ENCODE data around the gene GPD1L.

GPD1L gene

DNA sequence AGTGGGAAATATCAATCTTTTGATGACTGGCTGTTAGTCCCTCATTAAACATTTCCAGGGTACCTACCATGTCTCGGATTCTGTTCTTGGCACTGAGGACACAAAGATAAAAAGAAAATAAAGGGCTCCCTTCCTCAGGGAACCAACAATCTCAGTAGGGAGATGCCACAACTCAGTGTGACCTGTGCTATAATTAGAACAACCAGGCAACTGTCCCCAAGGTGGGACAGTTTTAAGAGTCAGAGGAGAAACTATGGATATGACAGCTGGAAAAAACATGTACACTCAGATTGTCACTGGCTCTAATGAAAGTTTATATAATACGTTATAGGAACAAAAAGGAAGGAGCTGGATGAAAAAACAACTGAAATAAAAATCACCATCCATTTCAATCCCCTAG lies 108.8 kb downstream of the GPD1L start:
- no peak overlapping the region for H3K4ac ChIP-seq (ENCODE audit: low read depth in 1 of 2, low read length in 2 of 2)
- WGBS, result no CpG with 5 or more reads among the region's 2 CpGs
- no peak overlapping the region for H3K9ac ChIP-seq (ENCODE audit: low read length)
- H2AK5ac ChIP-seq (ENCODE audit: low read length, severe bottlenecking), result no peak overlapping the region
- H3K36me3 ChIP-seq (ENCODE audit: control insufficient read depth in 1 of 2, insufficient read depth in 2 of 2, low read depth in 1 of 2, low read length in 2 of 2), result no peaks in the 10 kb centered on the region
- no peak overlapping the region for H3K18ac ChIP-seq (ENCODE audit: low read depth in 1 of 2, low read length in 2 of 2)
- no peak for DNase-seq
- H3K27me3 ChIP-seq (ENCODE audit: control insufficient read depth in 1 of 2, insufficient read depth in 1 of 2, low read length in 2 of 2), result no peaks in the 10 kb centered on the region
- H3K4me3 ChIP-seq (ENCODE audit: insufficient read depth in 1 of 2, low read depth in 1 of 2, low read length in 2 of 2), result no peak overlapping the region
- no peak overlapping the region for H3K27ac ChIP-seq (ENCODE audit: low read length, poor library complexity, severe bottlenecking)
- peaks cover 9% of the 10 kb centered on the region for H3K9me3 ChIP-seq (ENCODE audit: control insufficient read depth, low read length)
- no peaks in the 10 kb centered on the region for H3K79me1 ChIP-seq (replicated peaks; ENCODE audit: low read length, poor library complexity, severe bottlenecking)
- no peak overlapping the region for H4K8ac ChIP-seq (ENCODE audit: low read length)
- no peak overlapping the region for H3K23ac ChIP-seq (ENCODE audit: low read length in 2 of 2)
- H2BK15ac ChIP-seq (ENCODE audit: low read depth, poor library complexity, severe bottlenecking), result no peak overlapping the region
- H2BK120ac ChIP-seq (ENCODE audit: low read depth, low read length), result no peak overlapping the region
- no peak overlapping the region for H3K14ac ChIP-seq (ENCODE audit: low read length in 2 of 2)
- no peak overlapping the region for H4K91ac ChIP-seq (ENCODE audit: low read length)
- no peak overlapping the region for H2BK12ac ChIP-seq (ENCODE audit: low read length in 2 of 2)
- H3K4me1 ChIP-seq (ENCODE audit: control insufficient read depth, insufficient read depth, low read depth, low read length), result no peaks in the 10 kb centered on the region
- no peak overlapping the region for H2AFZ ChIP-seq (ENCODE audit: low read depth, low read length)
- no peak overlapping the region for H2BK5ac ChIP-seq (ENCODE audit: low read depth, low read length, poor library complexity, severe bottlenecking)
- no peak overlapping the region for H3K4me2 ChIP-seq (ENCODE audit: low read length, poor library complexity, severe bottlenecking)

DNA sequence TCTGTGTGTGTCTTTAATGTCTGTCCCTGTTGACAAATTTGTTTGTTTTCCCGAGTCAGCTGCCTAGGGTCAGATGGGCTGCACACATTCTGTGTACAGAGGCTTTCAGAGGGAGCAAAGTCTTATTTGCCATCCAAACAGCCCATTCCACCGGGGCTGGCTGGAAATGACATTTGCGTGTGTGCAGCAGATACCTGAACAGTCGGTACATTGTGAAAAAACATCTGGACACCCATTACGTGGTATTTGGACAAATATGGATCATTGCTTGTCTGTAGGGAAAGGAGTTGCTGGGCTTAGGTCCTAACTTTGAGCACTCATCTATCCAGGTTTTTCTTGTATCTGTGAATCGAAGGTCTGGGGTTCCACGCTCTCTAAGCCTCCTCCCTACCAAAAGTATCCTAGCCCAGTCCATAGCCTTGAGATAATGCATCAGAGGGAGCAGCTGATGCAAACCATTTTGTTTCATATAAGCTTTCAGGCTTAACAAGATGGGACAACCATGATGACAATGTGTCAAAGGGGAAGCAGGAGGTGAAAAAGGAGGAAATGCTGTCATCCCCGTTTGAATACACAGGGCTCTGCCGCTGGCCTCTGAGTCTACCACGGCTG lies 109.9 kb downstream of the GPD1L start:
- Histone ChIP-seq H4K8ac (ENCODE audit: low read length) (no peak overlapping the region), H3K4me3 (ENCODE audit: insufficient read depth in 1 of 2, low read depth in 1 of 2, low read length in 2 of 2) (no peak overlapping the region), H3K36me3 (ENCODE audit: control insufficient read depth in 1 of 2, insufficient read depth in 2 of 2, low read depth in 1 of 2, low read length in 2 of 2) (no peaks in the 10 kb centered on the region), H3K23ac (ENCODE audit: low read length in 2 of 2) (no peak overlapping the region), H3K18ac (ENCODE audit: low read depth in 1 of 2, low read length in 2 of 2) (no peak overlapping the region), H2BK120ac (ENCODE audit: low read depth, low read length) (no peak overlapping the region), H2BK15ac (ENCODE audit: low read depth, poor library complexity, severe bottlenecking) (no peak overlapping the region), H4K91ac (ENCODE audit: low read length) (no peak overlapping the region), H3K9ac (ENCODE audit: low read length) (no peak overlapping the region), H2BK5ac (ENCODE audit: low read depth, low read length, poor library complexity, severe bottlenecking) (no peak overlapping the region), H3K4ac (ENCODE audit: low read depth in 1 of 2, low read length in 2 of 2) (no peak overlapping the region), H3K9me3 (ENCODE audit: control insufficient read depth, low read length) (peaks cover 9% of the 10 kb centered on the region), H3K79me1 (replicated peaks; ENCODE audit: low read length, poor library complexity, severe bottlenecking) (no peaks in the 10 kb centered on the region), H3K4me2 (ENCODE audit: low read length, poor library complexity, severe bottlenecking) (no peak overlapping the region), H2BK12ac (ENCODE audit: low read length in 2 of 2) (no peak overlapping the region), H3K14ac (ENCODE audit: low read length in 2 of 2) (no peak overlapping the region), H3K4me1 (ENCODE audit: control insufficient read depth, insufficient read depth, low read depth, low read length) (no peaks in the 10 kb centered on the region), H3K27ac (ENCODE audit: low read length, poor library complexity, severe bottlenecking) (no peak overlapping the region), H3K27me3 (ENCODE audit: control insufficient read depth in 1 of 2, insufficient read depth in 1 of 2, low read length in 2 of 2) (no peaks in the 10 kb centered on the region), H2AFZ (ENCODE audit: low read depth, low read length) (no peak overlapping the region), H2AK5ac (ENCODE audit: low read length, severe bottlenecking) (no peak overlapping the region)
- 66% methylated on average over 8 of the region's 10 CpGs for WGBS
- no peak for DNase-seq

DNA sequence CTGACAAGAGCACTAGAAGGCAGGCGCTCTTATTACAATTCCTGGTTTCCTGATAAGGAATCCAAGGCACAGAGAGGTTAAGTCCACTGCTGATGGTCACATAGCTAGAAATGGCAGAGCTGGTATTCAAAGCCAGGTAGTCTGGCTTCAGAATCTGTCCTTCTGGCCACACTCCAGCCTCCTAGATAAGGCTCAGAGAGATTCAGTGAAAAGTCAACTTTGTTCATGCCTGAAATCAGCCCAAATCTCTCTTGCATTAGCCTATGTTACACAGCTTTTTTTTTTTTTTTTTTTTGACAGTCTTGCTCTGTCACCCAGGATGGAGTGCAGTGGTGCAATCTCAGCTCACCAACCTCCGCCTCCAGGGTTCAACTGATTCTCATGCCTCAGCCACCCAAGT lies 110.9 kb downstream of the GPD1L start:
- Histone ChIP-seq H4K91ac (ENCODE audit: low read length) (no peak overlapping the region), H2BK5ac (ENCODE audit: low read depth, low read length, poor library complexity, severe bottlenecking) (no peak overlapping the region), H2AFZ (ENCODE audit: low read depth, low read length) (no peak overlapping the region), H2BK120ac (ENCODE audit: low read depth, low read length) (no peak overlapping the region), H3K79me1 (replicated peaks; ENCODE audit: low read length, poor library complexity, severe bottlenecking) (no peaks in the 10 kb centered on the region), H3K36me3 (ENCODE audit: control insufficient read depth in 1 of 2, insufficient read depth in 2 of 2, low read depth in 1 of 2, low read length in 2 of 2) (no peaks in the 10 kb centered on the region), H3K9ac (ENCODE audit: low read length) (no peak overlapping the region), H3K4ac (ENCODE audit: low read depth in 1 of 2, low read length in 2 of 2) (no peak overlapping the region), H2BK15ac (ENCODE audit: low read depth, poor library complexity, severe bottlenecking) (no peak overlapping the region), H4K8ac (ENCODE audit: low read length) (no peak overlapping the region), H3K4me1 (ENCODE audit: control insufficient read depth, insufficient read depth, low read depth, low read length) (no peaks in the 10 kb centered on the region), H3K23ac (ENCODE audit: low read length in 2 of 2) (no peak overlapping the region), H2BK12ac (ENCODE audit: low read length in 2 of 2) (no peak overlapping the region), H3K27ac (ENCODE audit: low read length, poor library complexity, severe bottlenecking) (no peak overlapping the region), H3K4me2 (ENCODE audit: low read length, poor library complexity, severe bottlenecking) (no peak overlapping the region), H3K14ac (ENCODE audit: low read length in 2 of 2) (no peak overlapping the region), H3K9me3 (ENCODE audit: control insufficient read depth, low read length) (peaks cover 9% of the 10 kb centered on the region), H2AK5ac (ENCODE audit: low read length, severe bottlenecking) (no peak overlapping the region), H3K4me3 (ENCODE audit: insufficient read depth in 1 of 2, low read depth in 1 of 2, low read length in 2 of 2) (no peak overlapping the region), H3K18ac (ENCODE audit: low read depth in 1 of 2, low read length in 2 of 2) (no peak overlapping the region), H3K27me3 (ENCODE audit: control insufficient read depth in 1 of 2, insufficient read depth in 1 of 2, low read length in 2 of 2) (no peaks in the 10 kb centered on the region)
- no peak for DNase-seq
- WGBS, result 96% methylated on average over 2 of the region's 2 CpGs
